ENCODE results near the gene SREBF2.

GRCh38 chr22:41801147-41801819 lies 31.6 kb upstream of the SREBF2 start:
- TF ChIP-seq MYC (IDR thresholded peaks at IDR 0.05; ENCODE audit: low read depth, low read length) (no peak), POLR2A (IDR thresholded peaks at IDR 0.05; ENCODE audit: low read depth, low read length) (no peak)
- TF ChIP-seq, protein P1, sequence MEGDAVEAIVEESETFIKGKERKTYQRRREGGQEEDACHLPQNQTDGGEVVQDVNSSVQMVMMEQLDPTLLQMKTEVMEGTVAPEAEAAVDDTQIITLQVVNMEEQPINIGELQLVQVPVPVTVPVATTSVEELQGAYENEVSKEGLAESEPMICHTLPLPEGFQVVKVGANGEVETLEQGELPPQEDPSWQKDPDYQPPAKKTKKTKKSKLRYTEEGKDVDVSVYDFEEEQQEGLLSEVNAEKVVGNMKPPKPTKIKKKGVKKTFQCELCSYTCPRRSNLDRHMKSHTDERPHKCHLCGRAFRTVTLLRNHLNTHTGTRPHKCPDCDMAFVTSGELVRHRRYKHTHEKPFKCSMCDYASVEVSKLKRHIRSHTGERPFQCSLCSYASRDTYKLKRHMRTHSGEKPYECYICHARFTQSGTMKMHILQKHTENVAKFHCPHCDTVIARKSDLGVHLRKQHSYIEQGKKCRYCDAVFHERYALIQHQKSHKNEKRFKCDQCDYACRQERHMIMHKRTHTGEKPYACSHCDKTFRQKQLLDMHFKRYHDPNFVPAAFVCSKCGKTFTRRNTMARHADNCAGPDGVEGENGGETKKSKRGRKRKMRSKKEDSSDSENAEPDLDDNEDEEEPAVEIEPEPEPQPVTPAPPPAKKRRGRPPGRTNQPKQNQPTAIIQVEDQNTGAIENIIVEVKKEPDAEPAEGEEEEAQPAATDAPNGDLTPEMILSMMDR (IDR thresholded peaks at IDR 0.05; ENCODE audit: extremely low read depth in 1 of 2, insufficient read depth in 1 of 2, low read depth in 1 of 2, low read length in 2 of 2), result no peak

Measured in endothelial cell of umbilical vein (primary cell).